Epithelial cell of esophagus (primary cell): Measurements from ENCODE around the gene APBB3.

Experiments used
- DNase-seq: peaks from one replicate; pipeline ENCODE4 v3.0.0; 2010; ENCODE audit warnings: low read depth
- H3K4me3 ChIP-seq: 2 replicates; pipeline ENCODE4 v1.5.1; 2011; ENCODE audit warnings: mild to moderate bottlenecking, low read length, control low read depth
- CTCF ChIP-seq: IDR thresholded peaks from 2 replicates; pipeline ENCODE4 v1.5.1; 2011; ENCODE audit warnings: low read depth, mild to moderate bottlenecking, low read length, control low read depth, inconsistent platforms; ENCODE audit not compliant: insufficient read depth; ENCODE audit errors: missing control alignments

The APBB3 gene

GRCh38 chr5:140549237-140550144, 14.9 kb downstream of the APBB3 start:
- no peak for TF ChIP-seq CTCF
- peak; percentile 20 for DNase-seq
- no peak overlapping the region for H3K4me3 ChIP-seq

GRCh38 chr5:140548791-140549190, 15.6 kb downstream of the APBB3 start:
- no peak overlapping the region for H3K4me3 ChIP-seq
- no peak for DNase-seq
- no peak for TF ChIP-seq CTCF

- no peak for TF ChIP-seq CTCF
- no peak for DNase-seq
- peak overlapping the region; percentile 58 for H3K4me3 ChIP-seq
These were observed 16.1 kb downstream of the APBB3 start for GRCh38 chr5:140548300-140548688.

GRCh38 chr5:140547508-140548299, 16.7 kb downstream of the APBB3 start, which contains the start of gene EIF4EBP3:
TSS of gene EIF4EBP3 (plus strand) at chr5:140547662. CDS start at chr5:140547738, 76 bp downstream.
- peak; percentile 94 for DNase-seq
- H3K4me3 ChIP-seq = peak within 1 kb of the TSS; percentile 58
- TF ChIP-seq CTCF = peak; percentile 63

- TF ChIP-seq CTCF = no peak
- no peak overlapping the region for H3K4me3 ChIP-seq
- DNase-seq = no peak
These were observed 17.4 kb downstream of the APBB3 start for GRCh38 chr5:140546851-140547507.

GRCh38 chr5:140545606-140546005, 18.8 kb downstream of the APBB3 start:
- no peak for DNase-seq
- no peak for TF ChIP-seq CTCF
- H3K4me3 ChIP-seq = no peak overlapping the region
